DMS114 treated with DMSO at 0.1 percent for 48 hours (cell line): ENCODE measurements around the gene MAP3K9.

Source experiments
- DNase-seq: peaks from one replicate; lab custom pipeline; 2025; ENCODE audit not compliant: unreplicated experiment; lab: John Stamatoyannopoulos, UW

The MAP3K9 gene

DNA sequence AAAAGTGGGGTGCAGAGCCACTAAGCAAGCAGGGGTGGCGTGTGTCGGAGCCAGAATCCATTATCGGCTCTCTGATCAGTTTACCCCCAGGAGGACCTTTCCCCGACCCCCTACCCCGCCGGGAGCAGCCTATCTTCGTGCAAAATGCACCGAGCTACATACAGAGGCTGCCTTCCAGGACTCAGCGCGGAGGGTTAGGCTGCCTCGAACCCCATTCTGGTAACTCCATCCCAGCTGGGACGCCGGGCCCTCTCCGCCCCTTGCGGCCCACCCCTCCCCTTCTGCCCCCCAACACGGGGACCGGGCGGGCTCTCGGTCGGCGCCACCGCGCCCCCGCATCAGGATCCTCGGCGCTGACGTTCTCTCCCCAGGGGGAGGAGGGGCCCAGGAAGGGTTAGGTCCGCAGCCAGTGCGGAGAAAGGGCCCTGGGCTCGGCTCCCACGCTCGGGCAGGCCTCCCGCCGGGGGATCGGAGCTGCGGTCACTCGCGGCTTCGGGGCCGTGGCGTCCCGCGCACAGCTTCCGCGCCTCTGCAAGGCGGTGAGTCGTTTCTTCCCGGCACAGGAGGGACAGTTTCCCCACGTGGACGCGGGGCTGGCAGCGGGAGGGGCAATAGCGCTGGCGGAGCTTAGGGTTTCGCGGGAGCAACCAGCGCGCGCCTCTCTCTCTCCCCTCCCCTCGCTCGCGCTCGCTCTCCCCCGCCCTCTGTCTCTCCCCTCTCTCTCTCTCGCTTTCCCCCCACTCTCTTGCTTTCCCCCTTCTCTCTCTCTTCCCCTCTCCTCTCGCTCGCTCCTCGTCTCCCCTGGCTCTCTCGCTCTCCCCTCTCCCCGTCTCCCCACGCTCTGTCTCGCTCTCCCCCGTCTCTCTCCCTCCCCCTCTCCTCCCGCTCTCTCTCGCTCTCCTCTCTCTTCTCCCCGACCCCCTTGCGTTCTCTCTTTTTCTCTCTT is 12.5 kb upstream of the MAP3K9 start:
- DNase-seq = no peak

DNA sequence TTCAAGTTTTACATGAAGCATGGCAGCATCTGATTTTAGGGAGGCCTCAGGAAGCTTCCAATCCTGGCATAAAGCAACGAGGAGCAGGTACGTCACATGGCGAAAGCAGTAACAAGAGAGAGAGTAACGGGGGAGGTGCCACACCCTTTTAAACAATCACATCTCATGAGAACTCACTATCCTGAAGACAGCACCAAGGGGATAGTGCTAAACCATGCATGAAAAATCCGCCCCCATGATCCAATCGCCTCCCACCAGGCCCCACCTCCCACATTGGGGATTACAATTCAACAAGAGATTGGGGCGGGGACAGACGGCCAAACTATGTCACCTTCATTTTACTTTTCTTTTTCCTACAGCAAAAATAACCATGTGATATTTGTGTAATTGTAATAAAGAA is 7.2 kb upstream of the MAP3K9 start:
- no peak for DNase-seq

DNA sequence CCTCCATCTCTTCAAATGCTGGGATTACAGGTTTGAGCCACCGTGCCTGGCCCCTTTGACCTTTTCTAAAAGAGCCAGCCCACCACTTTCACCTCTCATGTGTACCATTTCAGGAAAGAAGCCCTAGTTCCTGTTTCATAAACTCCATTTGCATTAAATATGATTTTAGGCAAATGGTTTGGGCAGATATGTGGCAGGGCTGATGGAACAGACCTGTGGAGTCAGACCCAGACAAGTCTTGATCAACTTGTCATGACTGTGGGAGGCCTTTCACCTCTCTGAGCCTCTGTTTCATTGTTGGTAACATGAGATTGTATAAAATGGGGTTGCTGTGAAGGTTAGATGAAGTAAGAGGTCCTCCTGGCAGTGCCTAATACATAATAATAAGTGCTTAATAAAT is 5.2 kb upstream of the MAP3K9 start:
- no peak for DNase-seq

DNA sequence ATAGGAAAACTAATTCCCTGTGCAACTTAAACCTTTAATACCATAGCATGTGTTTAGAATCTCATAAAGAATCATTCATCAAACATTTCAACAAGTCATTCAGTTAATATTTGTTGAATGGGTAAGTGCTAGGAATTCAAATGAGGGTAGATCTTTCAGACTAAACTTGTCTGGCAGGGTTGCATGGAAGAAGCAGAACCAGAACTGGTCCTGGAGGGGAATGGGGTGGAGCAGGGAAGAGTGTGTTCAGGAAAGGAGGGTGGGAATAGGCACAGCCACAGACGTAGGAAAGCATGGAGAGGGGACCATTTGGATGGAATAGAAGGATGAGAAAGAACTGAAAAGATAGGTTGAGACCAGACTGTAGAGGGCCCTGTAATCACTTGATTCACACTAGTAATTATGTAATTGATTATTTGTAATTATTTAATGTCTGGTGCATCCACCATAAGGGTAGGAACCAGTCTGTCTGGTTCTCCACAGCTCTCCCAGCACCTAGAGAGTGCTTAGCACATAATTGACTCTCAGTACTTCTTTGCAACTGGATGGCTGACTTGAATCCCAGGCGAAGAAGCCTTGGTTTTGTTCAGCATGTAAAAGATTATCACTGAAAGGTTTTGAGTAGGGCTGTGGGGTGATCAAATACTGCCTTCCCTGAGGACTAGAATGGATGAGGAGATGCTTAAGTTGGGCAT is 3.0 kb upstream of the MAP3K9 start:
- DNase-seq = no peak

DNA sequence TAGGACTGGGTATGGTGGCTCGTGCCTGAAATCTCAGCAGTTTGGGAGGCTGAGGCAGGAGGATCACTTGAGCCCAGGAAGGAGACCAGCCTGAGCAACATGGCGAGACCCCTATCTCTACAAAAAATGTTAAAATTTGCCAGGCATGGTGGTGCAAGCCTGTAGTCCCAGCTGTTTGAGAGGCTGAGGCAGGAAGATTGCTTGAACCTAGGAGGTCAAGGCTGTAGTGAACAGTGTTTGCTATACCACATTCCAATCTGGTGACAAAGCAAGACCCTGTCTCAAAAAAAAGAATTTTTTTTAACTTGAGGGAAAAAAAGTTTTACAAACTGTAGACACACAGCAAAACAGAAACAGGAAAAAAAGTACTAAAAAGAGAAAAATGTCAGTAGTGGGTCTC is 2.3 kb upstream of the MAP3K9 start:
- DNase-seq = no peak

DNA sequence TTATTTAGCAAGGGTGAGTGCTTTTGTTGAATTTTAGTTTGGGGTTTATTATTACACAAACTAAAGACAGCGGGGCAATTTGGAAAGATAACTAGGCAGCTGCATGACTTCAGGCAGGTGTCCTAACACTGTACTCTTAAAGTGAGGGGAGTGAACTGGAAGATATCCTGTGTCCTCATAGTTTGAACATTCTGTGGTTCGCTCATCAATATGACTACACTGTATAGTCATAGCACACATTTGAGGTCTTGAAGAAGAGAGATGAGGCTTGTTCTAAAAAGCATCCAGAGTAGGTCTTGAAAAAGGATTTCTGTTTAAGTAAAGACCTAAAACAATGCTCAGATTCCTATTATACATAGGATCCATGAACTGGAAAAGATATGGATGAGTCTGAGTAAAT is 1.7 kb upstream of the MAP3K9 start:
- no peak for DNase-seq

DNA sequence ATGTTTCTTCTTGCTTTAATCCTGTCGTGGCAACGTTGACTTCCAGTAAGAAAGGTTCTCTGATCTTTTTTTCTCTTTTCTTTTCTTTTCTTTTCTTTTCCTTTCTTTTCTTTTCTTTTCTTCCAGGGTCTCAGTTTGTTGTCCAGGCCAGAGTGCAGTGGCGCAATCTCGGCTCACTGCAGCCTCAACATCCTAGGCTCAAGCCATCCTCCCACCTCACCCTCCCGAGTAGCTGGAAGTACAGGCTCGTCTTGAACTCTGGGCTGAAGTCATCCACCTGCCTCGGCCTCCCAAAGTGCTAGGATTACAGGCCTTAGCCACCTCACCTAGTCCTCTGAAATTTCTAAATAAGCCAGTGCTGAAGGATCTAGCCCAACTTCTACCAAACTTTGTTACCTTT is 1.3 kb upstream of the MAP3K9 start:
- no peak for DNase-seq

DNA sequence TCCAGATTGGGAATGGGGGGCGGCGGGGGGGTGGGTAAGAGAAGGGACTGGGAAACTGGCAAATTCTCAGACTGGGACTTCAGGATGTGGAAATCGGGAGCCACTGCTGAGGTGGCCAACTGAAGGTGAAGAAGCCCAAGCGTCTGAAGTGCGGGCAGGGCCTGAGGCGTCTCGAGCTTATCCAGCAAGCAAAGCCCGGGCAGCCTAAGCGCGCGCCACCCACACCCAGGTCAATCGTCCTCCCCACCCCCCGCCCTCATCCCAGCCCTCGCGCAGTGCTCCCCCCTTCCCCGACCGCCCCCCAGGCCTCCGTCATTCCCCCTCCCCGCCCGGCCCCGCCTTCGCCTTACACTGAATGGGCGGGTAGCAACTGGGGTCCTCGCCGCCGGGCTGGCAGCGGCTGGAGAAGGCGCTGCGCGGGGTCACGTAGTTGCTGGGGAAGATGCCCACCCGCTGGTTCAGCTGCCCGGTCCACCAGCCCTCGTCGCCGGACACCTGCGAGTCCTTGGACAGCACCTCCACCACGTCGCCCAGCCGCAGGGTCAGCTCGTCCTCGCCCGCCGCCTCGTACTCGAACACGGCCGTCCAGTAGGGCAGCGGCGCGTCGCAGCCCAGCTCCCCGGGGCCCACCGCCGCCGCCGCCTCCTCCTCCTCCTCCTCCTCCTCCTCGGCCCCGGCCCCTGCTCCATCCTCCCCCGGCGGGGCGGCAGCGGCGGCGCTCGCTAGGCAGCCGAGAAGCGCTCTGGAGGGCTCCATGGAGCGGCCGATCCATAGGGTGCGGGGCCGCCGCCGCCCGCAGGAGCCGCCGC is 693 bp downstream of the MAP3K9 start:
- DNase-seq = no peak

DNA sequence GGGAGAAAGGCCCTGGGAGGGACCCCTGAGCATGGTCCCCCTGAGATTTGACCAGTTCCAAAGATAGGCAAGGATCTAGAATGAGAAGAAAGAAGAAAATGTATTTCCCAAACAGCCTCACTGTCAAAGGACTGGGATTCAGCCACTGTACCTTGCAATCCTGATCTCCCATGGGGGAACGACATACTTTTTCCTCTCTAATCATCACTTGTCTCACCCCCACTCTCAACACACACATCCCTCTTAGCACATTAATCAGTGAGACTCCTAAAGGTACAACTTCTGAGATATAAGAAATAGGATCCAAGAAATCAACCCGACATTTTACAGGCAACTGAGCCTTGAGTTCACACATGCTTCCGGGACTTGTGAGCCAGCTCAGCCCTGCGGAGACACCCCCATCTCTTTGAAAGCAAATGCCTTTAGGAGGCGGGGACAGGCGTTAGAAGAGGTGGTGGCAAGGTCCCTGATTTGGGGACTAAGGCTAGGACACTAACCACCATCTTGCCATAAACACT is 1.4 kb downstream of the MAP3K9 start:
- DNase-seq = no peak

DNA sequence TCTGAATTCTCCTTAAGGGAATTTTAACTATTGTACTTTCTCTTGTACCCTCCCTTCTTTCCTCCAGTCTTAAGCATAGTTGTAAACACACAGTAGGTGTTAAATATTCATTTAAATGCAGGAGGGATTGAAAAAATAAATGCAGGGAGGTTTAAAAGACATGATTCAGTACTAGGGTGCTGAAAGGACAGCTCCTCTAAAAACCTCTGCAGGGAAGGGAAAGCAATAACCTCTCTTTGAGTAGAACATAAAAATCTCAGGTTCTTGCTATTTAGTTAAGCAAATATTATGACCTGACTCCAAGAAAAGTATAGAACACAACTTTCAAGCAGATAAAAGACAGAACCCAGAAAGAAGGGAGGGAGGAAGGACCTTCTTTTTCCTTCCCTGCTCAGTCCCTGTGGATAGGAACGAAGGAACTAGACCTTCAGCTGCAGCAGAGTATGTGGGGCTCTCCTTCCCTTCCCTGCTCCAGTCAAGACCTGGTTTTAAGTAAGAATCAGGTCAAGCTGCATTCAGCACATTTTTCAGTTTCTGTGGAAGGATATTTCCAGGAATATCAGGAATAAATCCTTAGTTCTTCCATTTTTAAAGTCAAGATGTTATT is 4.7 kb downstream of the MAP3K9 start:
- no peak for DNase-seq

DNA sequence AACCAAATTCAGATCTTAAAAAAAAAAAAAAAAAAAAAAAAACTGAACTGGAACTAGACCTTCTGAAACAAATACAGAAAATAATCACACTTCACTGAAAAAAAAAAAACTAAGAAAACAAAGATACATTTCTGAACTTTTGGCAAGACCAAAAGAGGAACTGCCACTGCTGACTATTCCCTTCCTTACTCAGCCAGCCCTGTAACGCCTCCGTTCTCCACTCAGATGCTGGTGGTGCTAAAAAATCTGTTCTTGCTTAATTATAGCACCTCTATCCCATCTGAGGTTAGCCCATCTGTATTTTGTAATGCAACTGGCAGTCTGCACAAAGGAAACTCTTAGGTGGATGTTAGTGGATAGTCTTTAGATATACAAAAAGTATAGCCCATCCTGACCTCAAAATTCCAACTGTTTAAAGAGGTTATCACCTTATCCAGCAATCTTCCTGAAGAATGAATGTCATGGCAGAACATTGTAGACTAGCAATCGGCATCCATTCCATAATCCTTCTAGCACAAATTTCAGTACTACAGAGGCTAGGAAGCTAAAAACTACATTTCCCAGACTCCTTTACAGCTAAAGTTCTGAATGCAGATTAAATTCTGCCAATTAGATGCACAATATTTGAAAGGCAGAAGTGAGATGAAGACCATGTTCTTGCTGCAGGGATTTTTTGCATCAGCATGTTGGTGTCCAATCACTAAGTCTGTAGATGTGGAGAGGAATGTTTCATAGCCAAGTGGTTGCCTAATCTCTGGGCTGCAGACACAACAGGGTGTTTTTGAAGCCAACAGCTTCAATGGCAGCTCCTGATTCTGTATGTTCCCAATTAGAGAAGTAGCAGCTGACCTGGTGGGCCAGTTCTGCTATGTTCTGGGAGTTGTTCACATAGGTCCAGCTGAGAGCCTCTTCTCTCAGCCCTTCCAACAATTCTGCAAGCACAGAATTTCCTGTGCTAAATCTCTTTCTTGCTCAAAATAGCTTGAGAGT is 5.7 kb downstream of the MAP3K9 start:
- DNase-seq = no peak

DNA sequence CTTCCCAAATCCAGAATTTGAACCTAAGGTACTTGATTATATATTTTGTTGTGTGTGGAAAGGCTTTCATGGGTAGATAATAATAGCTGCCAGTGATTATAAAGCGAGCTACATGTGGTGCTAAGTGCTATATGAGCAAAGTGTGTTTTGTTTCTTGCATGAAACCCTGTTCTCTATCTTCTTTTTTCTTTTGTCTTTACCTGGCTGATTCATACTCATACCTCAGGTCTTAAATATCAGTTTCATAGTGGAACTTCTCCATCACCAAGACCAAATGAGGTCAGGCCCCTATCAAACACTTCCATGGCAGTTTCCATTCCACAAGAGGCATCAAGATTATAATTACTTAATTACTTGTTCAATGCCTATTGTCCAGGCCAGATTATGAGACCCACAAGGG is 6.9 kb downstream of the MAP3K9 start:
- DNase-seq = no peak

DNA sequence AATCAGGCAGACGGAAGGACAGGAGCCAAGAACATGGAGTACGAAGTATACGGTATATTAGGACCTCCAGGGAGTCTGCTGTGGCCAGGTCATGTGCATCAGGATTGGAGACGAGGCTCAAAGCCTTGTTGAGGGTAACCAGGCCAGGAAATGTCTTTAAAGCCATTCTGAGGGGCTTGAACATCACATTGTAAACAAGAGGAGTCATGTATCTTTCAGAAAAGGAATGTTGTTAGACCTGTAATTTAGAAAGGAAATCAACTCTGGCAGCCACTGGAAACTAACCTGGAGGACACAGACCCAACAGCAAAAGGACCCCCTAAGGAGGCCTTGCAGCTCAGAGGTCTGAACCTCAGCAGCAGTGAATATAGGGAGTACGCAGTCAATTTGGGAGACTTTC is 7.5 kb downstream of the MAP3K9 start:
- DNase-seq = no peak

DNA sequence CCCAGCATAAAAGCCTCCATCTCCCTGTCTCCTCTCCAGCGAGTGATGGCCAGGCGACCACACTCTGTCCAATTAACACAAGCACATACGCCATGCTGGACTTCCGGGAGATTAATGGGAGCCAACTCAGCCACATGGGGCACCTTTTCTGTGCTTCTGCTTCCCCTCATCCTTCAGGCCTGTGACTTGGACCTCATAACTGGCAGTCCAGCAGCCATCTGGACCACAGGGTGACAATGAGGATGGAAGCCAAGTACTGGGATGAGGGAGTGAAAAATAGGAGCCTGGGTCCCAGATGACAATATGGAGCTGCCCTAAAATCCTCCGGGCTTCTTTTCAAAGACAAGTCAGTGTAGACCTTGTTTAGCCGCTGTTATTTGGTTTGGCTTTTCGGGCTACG is 12.8 kb downstream of the MAP3K9 start:
- no peak for DNase-seq

DNA sequence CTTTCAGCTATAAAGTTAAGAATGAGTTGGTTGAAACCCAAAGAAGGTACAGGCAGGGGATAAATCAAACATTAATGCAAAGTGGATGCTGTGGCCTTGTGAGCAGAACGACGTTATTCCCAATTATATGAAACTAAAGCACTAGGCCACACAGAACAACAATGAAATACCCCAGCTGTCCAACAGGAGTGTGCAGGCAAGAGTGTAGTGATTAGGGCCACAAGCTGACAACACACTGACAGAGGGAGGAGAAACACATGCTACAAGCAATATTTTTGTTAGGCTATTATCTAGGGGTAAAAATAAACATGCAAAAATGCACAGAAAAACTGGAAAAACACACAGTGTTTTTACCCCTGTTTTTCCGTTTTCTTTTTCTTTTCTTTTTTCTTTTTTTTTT is 15.0 kb downstream of the MAP3K9 start:
- no peak for DNase-seq

DNA sequence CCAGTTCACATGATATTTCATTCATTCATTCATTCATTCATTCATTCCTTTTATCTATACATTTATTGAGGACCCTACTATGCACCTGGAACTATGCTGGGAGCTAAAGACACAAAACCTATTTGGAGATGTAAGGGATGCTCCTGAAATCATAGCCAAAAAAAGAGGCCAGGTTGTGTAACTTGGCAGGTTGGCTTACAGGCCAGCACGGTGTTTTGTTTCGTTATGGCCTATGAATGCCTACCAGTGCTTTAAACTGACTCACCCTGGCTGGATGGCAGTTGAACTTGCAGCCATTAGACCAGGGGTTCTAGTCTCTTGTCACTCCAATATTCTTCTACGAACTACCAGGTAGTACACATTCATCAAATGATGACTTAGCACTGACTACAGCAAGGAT is 15.7 kb downstream of the MAP3K9 start:
- no peak for DNase-seq

DNA sequence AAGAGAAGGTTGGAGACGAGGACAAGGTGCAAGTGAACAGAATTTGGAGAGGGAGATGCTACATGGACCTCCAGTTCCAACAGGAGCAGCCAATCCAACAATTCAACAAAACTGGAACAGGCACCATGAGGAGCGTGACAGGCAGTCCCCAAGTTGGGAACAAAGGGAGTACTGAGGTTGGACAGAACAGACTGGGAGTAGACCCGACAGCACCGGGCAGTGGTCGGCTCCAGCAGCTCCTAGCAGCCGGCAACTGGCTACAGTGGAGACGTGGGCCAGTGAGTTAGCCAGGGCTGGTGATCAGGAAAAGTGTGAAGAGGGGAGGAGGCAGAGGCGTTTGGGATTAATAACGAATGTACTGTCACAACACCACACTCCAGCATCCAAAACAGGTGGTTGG is 16.4 kb downstream of the MAP3K9 start:
- no peak for DNase-seq

DNA sequence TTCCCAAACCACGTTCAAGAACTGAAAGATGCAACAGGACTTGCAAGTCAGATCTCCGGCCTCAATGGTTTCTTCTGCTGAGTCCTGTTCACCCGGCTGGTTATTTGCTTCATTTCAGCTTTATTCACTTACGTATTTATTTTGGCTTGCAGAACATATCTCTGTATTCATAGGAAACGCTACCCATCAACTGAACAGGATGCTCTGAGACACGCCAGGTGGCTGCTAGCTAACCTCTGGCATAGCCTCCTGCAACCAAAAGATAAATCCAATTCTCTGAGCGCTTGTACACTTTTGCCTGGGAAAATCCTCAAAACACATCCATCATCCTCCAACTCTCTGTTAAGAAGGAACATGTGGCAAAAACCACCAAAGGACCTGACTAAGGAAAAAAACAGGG is 17.3 kb downstream of the MAP3K9 start:
- no peak for DNase-seq

DNA sequence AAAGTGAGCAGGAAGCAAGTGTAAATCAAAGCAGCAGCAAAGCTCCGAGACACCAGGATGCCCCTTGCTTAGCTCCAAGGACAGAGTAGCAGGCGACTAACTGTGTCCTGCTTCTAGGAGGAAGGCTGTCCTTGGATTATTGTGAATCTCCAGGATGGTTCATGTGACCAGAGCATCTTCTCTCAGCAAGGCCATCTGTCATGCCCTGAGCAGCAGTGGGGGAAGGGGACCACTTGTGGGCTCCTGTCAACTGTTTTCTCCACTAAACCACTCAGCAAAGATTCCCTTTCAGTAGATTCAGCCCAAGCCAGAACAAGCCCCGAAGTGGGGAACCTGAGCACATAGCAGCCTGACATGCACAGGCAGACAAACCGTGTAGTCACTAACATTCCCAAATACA is 19.4 kb downstream of the MAP3K9 start:
- no peak for DNase-seq

DNA sequence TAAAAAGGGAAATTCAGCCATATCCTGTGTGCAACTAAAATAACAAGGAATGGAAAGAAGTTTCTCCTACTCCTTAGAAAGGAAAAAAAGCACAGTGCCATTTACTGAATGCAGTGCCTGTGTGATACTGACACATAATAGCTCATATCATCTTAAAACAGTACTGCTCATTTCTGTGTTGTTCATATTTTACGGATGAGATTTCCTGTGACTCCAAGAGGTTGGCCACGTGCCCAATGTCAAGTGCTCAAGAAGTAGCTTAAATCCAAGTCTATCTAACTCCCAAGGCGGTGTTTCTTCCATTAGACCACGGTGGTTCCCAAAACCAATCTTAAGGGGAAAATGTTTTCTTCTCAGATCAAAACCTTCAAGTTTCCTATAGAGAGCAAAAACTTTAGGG is 20.0 kb downstream of the MAP3K9 start:
- DNase-seq = no peak
